ENCODE data around the gene S100A5. TPM values are rescaled to one million over a fixed set of nuclear protein-coding genes. Genes with fewer than 3 reads are reported as not detected.

S100A5 gene
- polyA plus RNA-seq, 6 donors from 2014 or later, result not detected

GRCh38 chr1:153515504-153516394 is 25.0 kb downstream of the S100A5 start:
- Mint-ChIP-seq H3K27ac (peak overlapping the region in 1 of 6 donors; percentile 86), H3K4me1 (peaks cover 3 to 10% (median 4%) of the 10 kb centered on the region in 3 donors), H3K27me3 (no peaks in the 10 kb centered on the region), H3K36me3 (no peaks in the 10 kb centered on the region), H3K4me3 (peak overlapping the region in 2 of 8 donors; percentile 62 to 69), H3K9me3 (no peaks in the 10 kb centered on the region)
- ATAC-seq (ENCODE audit: low read depth in 2 of 2) (no peak), DNase-seq (no peak)

GRCh38 chr1:153513666-153514065 is 27.1 kb downstream of the S100A5 start:
- H3K36me3 Mint-ChIP-seq, result no peaks in the 10 kb centered on the region
- DNase-seq (no peak), ATAC-seq (ENCODE audit: low read depth in 2 of 2) (no peak)
- H3K9me3 Mint-ChIP-seq, result no peaks in the 10 kb centered on the region
- H3K4me3 Mint-ChIP-seq, result no peak overlapping the region
- no peaks in the 10 kb centered on the region for H3K27me3 Mint-ChIP-seq
- peaks cover 4 to 12% (median 4%) of the 10 kb centered on the region in 3 donors for H3K4me1 Mint-ChIP-seq
- no peak overlapping the region for H3K27ac Mint-ChIP-seq

DNA sequence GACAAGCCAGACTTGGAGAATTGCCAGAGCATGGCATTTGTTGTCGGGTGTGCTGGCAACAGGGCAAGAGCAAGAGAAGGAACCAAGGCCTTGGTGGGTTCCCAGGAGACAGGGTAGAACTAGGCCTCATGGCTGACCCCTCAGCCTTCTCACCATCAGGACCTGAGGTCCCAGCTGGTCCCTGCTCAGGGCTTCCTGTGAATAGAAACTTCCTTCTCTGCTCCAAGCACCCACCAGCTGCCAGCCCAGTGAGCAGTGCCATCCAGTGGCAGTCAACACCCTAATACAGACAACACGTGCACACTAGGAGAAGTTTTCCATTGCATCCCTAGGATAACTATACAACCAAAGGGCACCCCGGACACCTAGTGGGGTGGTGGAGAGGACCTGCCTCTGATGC is 27.7 kb downstream of the S100A5 start:
- no peaks in the 10 kb centered on the region for H3K9me3 Mint-ChIP-seq
- peaks cover 0 to 12% (median 4%) of the 10 kb centered on the region in 3 donors for H3K4me1 Mint-ChIP-seq
- H3K27ac Mint-ChIP-seq, result no peak overlapping the region
- no peaks in the 10 kb centered on the region for H3K27me3 Mint-ChIP-seq
- DNase-seq (no peak), ATAC-seq (ENCODE audit: low read depth in 2 of 2) (no peak)
- no peaks in the 10 kb centered on the region for H3K36me3 Mint-ChIP-seq
- no peak overlapping the region for H3K4me3 Mint-ChIP-seq

DNA sequence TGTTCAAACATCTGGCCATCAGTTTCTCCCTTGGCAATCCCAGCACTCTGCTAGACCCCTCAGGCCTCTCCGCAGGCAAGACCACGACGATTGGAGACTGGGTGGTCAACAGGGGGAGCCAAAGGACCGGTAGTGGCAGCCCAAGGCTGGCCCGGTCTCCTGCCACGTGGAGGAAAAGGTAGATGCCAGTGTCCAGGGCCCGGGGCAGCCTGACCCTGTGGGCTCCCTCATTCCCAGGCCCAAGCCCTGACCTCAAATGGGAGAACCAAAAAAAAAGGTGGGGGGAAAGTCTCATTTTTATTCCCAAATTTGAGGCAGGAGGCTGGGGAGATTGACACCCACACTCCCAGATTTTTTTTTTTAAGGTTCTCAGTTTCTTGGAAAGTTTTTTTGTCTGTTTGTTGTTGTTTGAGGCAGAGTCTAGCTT is 29.7 kb downstream of the S100A5 start:
- H3K9me3 Mint-ChIP-seq, result no peaks in the 10 kb centered on the region
- peaks cover 0 to 6% (median 4%) of the 10 kb centered on the region in 3 donors for H3K4me1 Mint-ChIP-seq
- H3K27ac Mint-ChIP-seq, result peak overlapping the region in 1 of 6 donors; percentile 84
- no peaks in the 10 kb centered on the region for H3K36me3 Mint-ChIP-seq
- H3K27me3 Mint-ChIP-seq, result no peaks in the 10 kb centered on the region
- ATAC-seq (ENCODE audit: low read depth in 2 of 2) (peak; percentile 84 to 91), DNase-seq (peak; percentile 68)
- no peak overlapping the region for H3K4me3 Mint-ChIP-seq

DNA sequence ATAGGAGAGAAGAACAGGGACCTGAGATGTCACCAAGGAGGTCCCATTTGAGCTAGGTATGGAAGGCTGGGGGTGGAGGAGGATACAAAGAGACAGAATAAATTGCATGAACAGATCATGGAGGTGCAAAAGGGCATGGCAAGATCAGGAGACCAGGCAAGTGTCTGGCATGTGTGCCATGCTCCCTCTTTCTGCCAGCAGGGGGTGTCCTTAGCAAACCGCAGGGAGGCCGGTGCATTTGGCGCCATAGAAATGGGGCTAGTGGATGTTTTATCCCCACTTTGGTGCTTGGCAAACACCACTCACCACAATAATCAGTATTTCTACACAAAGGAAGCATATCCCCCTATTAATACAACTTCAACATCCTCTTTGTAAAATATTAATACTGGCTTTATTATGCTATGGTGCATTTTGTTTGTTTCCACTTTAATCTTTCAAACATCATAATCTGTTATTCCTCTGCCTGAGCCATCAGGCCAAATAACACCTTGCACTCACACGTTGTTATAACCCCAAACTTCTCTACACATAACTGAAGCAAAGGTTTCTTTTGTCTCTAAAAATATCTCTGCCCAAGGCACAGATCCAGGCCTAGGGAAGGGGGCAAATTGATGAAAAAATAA is 30.9 kb downstream of the S100A5 start:
- ATAC-seq (ENCODE audit: low read depth in 2 of 2), result peak; percentile 55 to 71
- Mint-ChIP-seq H3K9me3 (no peaks in the 10 kb centered on the region), H3K27ac (no peak overlapping the region), H3K4me1 (peaks cover 0 to 6% (median 4%) of the 10 kb centered on the region in 3 donors), H3K36me3 (no peaks in the 10 kb centered on the region), H3K27me3 (no peaks in the 10 kb centered on the region), H3K4me3 (no peak overlapping the region)
- peak; percentile 19 for DNase-seq

DNA sequence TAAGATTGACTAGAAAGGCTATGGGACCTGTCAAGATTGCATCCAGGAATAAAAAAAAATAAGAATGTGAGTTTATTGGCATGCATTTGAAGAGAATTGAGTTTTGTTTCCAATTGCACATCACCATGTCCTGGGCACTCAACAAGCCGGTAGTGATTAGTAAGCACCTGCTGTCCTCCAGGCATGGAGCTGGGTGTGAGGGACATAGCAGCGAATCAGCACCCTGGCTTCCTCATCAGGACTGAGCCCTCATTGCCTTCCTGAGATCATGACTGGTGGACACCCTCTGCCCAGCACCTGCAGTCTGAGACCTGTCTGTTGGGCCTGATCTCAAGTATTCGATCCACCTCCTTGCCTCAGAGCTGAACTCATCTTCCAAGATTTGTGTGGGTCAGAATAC is 31.7 kb downstream of the S100A5 start:
- ATAC-seq (ENCODE audit: low read depth in 2 of 2) (no peak), DNase-seq (no peak)
- Mint-ChIP-seq H3K27ac (no peak overlapping the region), H3K27me3 (no peaks in the 10 kb centered on the region), H3K4me1 (peaks cover 0 to 6% (median 4%) of the 10 kb centered on the region in 3 donors), H3K4me3 (no peak overlapping the region), H3K36me3 (no peaks in the 10 kb centered on the region), H3K9me3 (no peaks in the 10 kb centered on the region)

DNA sequence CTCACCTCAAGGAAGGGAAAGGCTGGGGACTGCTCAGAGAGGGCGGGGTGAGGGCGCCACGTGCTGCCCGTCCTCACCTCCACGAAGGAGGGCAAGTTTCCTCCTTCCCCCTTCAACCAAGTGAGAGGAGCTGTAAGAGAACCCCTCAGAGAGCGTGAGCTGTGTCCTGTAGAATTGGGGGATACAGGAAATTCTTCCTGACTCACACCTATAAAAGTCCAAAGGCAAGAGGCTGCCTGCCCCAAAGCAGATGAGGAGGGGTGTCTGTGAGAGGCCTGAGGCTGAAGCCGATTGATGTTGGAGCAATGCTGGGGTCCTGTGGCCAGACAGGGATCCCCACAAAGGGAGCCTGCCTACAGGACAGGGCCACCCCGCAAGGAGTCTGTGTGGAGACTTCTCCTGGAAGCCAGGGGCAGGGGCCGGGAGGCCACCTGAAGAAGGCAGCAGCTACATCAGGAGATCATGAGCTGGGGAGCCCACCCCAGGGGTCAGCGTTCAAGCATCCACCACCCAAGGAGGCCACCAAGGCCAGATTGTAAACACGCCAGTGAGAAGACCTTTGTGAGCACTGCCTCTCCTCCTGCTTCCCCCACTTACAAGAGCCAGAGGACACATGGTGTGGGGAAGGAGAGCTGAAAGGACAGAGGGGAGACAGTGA is 32.7 kb downstream of the S100A5 start:
- ATAC-seq (ENCODE audit: low read depth in 2 of 2), result no peak
- no peak overlapping the region for H3K27ac Mint-ChIP-seq
- no peaks in the 10 kb centered on the region for H3K27me3 Mint-ChIP-seq
- no peaks in the 10 kb centered on the region for H3K36me3 Mint-ChIP-seq
- no peak overlapping the region for H3K4me3 Mint-ChIP-seq
- no peaks in the 10 kb centered on the region for H3K9me3 Mint-ChIP-seq
- H3K4me1 Mint-ChIP-seq, result peaks cover 0 to 6% (median 4%) of the 10 kb centered on the region in 3 donors
- DNase-seq, result no peak

DNA sequence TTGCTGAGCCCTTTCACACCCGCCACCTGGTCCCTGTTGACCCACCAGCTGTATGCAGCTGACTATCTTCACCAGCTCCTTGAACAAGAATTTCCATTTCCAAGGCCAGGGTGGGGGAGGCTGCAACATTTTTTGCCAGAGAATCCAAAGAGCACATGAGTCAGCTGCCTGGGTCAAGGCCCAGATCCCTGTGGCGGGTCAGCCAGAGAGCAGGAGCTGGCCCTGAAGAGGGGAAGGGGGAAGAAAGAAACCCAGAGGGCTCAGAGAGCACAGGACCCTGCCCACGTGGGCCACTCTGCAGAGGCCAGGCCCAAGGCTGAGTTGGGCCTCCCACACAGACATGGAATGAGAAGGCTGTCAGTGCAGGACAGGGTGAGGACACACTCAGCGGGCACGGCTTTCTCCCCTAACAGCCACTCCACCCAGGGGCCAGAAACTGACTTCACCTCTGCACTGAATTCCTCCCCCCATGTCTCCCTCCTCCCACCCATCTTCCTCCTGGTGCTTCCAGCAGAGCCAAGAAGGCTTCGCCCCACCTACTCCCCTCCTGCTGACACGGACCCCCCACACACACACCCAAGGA is 33.8 kb downstream of the S100A5 start:
- H3K27me3 Mint-ChIP-seq, result no peaks in the 10 kb centered on the region
- no peak for DNase-seq
- H3K27ac Mint-ChIP-seq, result peak overlapping the region in 1 of 6 donors; percentile 49
- no peak for ATAC-seq (ENCODE audit: low read depth in 2 of 2)
- peaks cover 0 to 6% (median 4%) of the 10 kb centered on the region in 3 donors for H3K4me1 Mint-ChIP-seq
- no peaks in the 10 kb centered on the region for H3K36me3 Mint-ChIP-seq
- H3K4me3 Mint-ChIP-seq, result no peak overlapping the region
- no peaks in the 10 kb centered on the region for H3K9me3 Mint-ChIP-seq

DNA sequence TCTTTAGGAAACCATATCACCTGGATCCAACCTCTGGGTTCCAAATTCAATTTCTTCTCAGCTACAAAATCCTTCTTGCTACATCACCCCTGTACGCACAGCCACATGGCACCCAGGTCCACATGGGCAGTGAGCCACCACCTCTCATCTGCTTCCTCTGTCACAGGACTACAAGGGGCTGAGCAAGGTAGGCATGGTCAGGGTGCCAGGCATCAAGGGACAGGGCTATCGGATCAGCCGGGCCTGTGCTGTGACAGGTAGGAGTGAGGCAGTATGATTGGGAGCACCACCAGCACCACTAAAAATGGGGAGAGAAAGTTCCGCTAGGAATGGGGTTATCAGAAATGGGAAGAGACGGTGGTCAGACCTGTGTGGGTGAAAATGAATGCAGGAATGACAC is 34.3 kb downstream of the S100A5 start:
- Mint-ChIP-seq H3K9me3 (no peaks in the 10 kb centered on the region), H3K27ac (no peak overlapping the region), H3K27me3 (no peaks in the 10 kb centered on the region), H3K4me1 (peaks cover 0 to 6% (median 4%) of the 10 kb centered on the region in 3 donors), H3K36me3 (no peaks in the 10 kb centered on the region), H3K4me3 (no peak overlapping the region)
- no peak for ATAC-seq (ENCODE audit: low read depth in 2 of 2)
- no peak for DNase-seq

- Mint-ChIP-seq H3K4me1 (no peaks in the 10 kb centered on the region), H3K27ac (no peak overlapping the region), H3K4me3 (no peak overlapping the region), H3K27me3 (peaks cover 0 to 6% (median 0%) of the 10 kb centered on the region in 3 donors), H3K36me3 (no peaks in the 10 kb centered on the region), H3K9me3 (peaks cover 0 to 2% (median 0%) of the 10 kb centered on the region in 7 donors)
- ATAC-seq (ENCODE audit: low read depth in 2 of 2) (no peak), DNase-seq (no peak)
Observed at GRCh38 chr1:153505576-153505975, 35.2 kb downstream of the S100A5 start.

- peak overlapping the region in 1 of 6 donors; percentile 33 for H3K27ac Mint-ChIP-seq
- H3K36me3 Mint-ChIP-seq, result no peaks in the 10 kb centered on the region
- DNase-seq (no peak), ATAC-seq (ENCODE audit: low read depth in 2 of 2) (no peak)
- peak overlapping the region in 1 of 8 donors; percentile 52 for H3K4me3 Mint-ChIP-seq
- H3K4me1 Mint-ChIP-seq, result no peaks in the 10 kb centered on the region
- H3K9me3 Mint-ChIP-seq, result peaks cover 0 to 2% (median 0%) of the 10 kb centered on the region in 7 donors
- H3K27me3 Mint-ChIP-seq, result peaks cover 5 to 22% (median 11%) of the 10 kb centered on the region in 3 donors
Observed at GRCh38 chr1:153503766-153504165, 37.0 kb downstream of the S100A5 start.

- Mint-ChIP-seq H3K4me1 (peaks cover 10 to 12% (median 12%) of the 10 kb centered on the region in 3 donors), H3K4me3 (no peak overlapping the region), H3K36me3 (no peaks in the 10 kb centered on the region), H3K27me3 (peaks cover 15 to 32% (median 23%) of the 10 kb centered on the region in 3 donors), H3K9me3 (peaks cover 0 to 2% (median 0%) of the 10 kb centered on the region in 7 donors), H3K27ac (no peak overlapping the region)
- ATAC-seq (ENCODE audit: low read depth in 2 of 2), result no peak
- DNase-seq, result no peak
Observed at GRCh38 chr1:153498746-153499145, 42.0 kb downstream of the S100A5 start.

DNA sequence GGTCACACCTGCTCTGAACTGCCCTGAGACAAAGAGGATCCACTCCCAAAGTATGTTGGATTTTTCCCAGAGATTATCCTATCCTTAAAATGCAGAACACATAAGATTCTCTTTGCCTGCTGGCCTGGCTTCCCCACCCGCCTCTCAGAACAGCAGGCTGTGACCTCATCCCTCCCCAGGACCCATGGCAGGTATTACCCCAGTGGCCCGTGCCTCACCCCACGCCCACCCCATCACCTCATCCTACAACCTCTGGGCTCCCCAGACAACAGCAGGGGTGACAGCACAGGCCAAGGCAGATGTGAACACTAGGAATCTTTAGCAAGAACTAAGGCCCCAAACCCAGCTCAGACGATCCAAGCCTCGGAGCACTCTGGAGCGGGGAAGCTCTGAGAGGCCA is 45.2 kb downstream of the S100A5 start:
- Mint-ChIP-seq H3K27ac (peak overlapping the region in 5 of 6 donors; percentile 40 to 75 (median 48)), H3K27me3 (peaks cover 23 to 49% (median 31%) of the 10 kb centered on the region in 3 donors), H3K36me3 (no peaks in the 10 kb centered on the region), H3K4me3 (peak overlapping the region in 1 of 8 donors; percentile 28), H3K4me1 (peaks cover 10 to 16% (median 12%) of the 10 kb centered on the region in 3 donors), H3K9me3 (no peaks in the 10 kb centered on the region)
- DNase-seq, result no peak
- ATAC-seq (ENCODE audit: low read depth in 2 of 2), result peak in 1 of 2 donors; percentile 10

All from naive B cell (primary cell).